GM18951 (cell line): ENCODE results near the gene UCMA.
"Not testable (repeated sequence)": the region's sequence is repeated elsewhere in the genome, so short reads cannot be mapped to it uniquely, and the experiment has no call there.

Experiments used
- POLR2A ChIP-seq: IDR thresholded peaks from 4 replicates; pipeline ENCODE4 v1.6.1; 2011; ENCODE audit warnings: mild to moderate bottlenecking; ENCODE audit not compliant: insufficient read length, insufficient read depth; ENCODE audit errors: extremely low read depth
- in situ Hi-C: fragments of 300-500 bp; cut with MboI; formaldehyde crosslinking; loops from one replicate; pipeline ENCODE4 v1.12.0; 2022; ENCODE audit warnings: low sequenced_read_pairs, mixed read lengths, inconsistent platforms; ENCODE audit not compliant: unreplicated experiment

The UCMA gene

DNA sequence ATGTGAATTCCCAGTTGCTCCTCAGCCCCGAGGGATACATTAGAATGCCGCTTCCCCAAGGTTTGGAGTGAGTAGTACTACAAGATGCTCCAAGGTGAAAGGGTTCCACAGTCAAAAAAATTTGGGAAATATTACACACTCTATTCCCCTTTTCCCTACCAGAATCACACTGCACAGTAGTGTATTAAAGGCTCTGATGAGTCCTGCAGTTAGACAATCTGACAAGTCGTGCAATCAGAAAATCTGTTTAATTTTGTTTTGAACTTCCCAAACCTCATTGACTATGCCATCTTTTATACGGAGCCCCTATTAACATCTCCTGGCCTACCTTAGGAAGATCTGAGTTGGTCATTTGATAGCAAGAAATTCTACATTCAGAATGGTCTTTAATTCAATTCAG is 13.6 kb upstream of the UCMA start:
- no peak for TF ChIP-seq POLR2A
- in situ Hi-C loops: no loop called here

DNA sequence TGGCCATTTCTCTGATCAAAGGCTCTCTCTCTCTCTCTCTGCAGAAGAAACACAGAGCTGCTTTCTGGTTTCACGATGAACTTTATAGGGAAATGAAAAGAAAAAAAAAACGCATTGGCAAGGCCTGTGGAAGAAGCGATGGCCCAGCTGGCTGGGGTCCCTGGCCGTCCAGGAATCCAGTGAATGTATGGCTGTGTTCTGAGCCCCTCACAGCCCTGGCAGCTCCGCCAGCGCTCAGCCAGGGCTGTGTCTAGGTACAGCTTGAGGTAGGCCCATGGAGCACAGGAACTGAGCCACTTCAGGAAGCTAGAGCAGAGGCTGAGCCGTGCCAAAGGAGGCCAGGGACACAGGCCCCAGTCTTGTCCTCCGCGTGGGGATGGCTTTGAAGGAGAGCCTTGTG is 13.1 kb upstream of the UCMA start:
- TF ChIP-seq POLR2A: no peak
- in situ Hi-C loops: no loop called here

DNA sequence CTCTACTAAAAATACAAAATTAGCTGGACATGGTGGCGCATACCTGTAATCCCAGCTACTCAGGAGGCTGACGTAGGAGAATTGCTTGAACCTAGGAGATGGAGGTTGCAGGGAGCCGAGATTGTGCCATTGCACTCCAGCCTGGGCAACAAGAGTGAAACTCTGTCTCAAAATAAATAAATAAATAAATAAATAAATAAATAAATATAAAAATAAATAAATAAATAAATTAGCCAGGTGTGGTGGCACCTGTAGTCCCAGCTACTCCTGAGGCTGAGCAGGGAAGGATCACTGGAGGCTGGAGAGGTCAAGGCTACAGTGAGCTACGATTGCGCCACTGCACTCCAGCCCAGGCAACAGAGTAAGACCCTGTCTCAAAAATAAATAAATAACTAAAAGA is 8.1 kb upstream of the UCMA start:
- in situ Hi-C loops: not testable (repeated sequence)

DNA sequence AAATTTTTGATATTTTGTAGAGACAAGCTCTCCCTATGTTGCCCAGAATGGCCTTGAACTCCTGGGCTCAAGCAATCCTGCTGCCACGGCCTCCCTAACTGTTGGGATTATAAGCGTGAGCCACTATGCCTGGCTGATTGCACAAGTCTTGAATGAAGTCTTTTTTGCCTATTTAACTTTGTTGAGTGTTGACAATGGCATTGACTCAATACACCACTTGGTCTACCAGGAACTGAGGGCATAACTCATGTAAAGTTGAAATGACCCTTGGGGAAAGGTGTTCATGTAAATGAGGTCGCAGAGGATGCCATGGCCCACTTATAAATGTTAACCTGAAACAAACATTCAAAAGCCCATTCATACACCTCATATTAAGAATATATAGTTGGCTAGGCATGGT is 7.4 kb upstream of the UCMA start:
- in situ Hi-C loops: no loop called here
- no peak for TF ChIP-seq POLR2A

DNA sequence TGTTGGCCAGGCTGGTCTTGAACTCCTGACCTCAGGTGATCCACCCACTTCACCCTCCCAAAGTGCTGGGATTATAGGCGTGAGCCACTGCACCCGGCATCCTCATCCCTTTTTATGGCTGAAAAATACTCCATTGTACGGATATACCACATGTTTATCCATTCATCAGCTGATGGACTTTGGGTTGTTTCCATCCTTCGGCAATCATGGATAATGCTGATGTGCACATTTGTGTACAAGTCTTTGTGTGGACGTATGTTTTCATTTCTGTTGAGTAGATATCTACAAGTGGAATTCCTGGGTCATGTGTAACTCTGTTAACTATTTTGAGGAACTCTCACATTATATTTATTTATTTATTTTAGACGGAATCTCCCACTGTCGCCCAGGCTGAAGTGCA is 5.7 kb upstream of the UCMA start:
- in situ Hi-C loops: no loop called here
- no peak for TF ChIP-seq POLR2A

DNA sequence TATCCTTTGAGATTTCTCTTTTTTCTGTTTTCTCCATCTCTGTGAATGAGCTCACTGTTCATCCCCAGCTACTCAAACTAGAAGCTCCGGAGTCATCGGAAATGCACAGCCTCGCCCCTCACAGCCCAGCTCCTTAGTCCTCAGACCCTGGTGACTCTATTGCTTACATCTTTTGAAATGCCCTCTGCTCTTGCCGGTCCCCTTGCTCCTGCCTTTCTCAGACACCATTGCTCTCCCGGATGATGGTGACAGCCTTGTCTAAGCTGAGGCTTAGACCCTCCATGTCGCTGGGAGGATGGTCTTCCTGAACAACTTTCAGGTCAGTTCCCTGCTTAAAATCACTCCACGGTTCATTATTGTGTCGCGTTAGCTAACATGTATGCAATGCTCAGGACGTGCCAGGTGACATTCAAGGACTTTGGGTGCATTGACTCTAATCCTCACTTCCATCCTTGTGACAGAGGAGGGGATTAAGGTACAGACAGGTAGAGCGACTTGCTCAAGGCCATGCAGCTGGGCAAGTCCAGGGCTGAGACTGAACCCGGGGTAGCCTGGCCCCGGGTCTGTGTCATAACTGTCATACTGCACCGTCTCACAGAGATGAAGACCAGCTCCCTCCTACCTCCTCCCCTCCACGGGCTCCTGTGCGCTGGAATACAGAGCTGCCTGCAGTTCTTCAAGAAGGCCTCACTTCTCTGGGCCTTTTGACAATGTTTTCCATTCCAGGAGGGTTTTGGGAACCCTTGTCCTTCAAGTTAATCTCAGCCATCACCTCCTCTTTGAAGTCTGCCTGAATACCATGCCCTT is 4.3 kb upstream of the UCMA start:
- in situ Hi-C loops: no loop called here
- TF ChIP-seq POLR2A: no peak

DNA sequence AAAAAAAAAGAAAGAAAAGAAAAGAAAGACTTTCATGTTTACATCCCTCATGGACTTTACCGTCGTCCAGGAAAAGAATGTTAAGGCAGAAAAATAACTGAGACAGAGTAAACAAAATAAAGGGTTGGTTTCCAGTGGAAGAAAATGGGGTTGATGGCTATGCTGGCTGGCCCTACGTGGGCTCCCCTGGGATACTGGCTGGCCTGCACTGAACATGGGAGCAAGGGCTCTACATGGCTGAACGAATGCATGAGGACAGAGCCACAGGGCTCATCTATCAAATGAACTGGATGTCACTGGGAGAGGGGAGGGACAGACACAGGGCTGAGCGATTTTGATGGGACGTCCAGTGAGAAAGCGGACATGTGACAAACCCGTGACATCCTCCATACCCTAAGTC is 2.5 kb upstream of the UCMA start:
- no peak for TF ChIP-seq POLR2A

DNA sequence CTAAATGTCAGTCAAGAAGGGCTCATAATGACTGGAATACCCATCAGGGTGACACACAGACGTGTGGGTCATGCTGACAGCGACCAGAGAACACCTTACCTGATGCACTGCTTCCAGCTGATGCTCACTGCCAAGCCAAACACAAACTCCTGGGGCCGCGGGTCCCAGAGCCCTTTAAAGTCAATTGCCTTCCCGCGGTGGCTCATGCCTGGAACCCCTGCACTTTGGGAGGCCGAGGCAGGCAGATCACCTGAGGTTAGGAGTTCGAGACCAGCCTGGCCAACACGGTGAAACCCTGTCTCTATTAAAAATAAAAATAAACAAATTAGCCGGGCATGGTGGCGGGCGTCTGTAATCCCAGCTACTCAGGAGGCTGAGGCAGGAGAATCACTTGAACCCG is 562 bp upstream of the UCMA start:
- in situ Hi-C loops: not testable (repeated sequence)

More for the DNA sequence above, 2.5 kb upstream of the UCMA start:
- in situ Hi-C loops: no loop called here

DNA sequence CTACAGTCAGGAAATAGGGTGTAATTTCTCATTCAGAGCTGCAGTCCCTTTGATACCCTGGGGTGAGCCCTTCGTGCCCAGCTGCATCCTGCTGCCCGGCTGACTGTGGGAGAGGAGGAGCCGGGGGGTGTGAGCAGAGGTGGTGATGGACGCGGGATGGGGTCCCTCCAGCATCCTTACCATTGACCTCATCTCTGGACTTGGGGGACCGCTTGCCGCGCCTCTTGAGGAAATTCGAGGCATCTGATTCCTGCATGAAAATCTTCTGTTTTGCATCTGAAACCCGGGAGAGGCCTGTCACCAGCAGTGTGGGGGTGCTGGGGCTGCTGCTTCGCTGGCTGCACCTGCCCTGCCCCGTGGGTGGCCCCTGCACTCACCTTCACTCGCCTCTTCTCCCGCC is 816 bp downstream of the UCMA start:
- in situ Hi-C loops: no loop called here
- TF ChIP-seq POLR2A: no peak

DNA sequence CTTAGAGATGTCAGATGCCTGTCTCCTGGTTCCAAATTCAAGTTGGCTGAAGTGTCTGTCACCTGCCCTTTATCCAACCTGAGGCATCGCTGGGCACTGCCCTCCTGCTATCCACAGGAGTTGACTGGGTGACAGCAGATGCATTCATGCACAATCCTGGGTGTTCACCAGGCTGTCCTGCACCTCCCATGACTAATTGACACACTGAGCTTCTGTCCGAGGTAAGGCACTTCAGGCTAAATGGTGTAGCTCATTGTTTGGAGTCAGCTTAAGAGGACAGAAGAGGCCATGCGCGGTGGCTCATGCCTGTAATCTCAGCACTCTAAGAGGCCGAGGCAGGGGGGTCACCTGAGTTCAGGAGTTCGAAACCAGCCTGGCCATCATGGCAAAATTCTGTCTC is 2.4 kb downstream of the UCMA start:
- TF ChIP-seq POLR2A: no peak
- in situ Hi-C loops: no loop called here

DNA sequence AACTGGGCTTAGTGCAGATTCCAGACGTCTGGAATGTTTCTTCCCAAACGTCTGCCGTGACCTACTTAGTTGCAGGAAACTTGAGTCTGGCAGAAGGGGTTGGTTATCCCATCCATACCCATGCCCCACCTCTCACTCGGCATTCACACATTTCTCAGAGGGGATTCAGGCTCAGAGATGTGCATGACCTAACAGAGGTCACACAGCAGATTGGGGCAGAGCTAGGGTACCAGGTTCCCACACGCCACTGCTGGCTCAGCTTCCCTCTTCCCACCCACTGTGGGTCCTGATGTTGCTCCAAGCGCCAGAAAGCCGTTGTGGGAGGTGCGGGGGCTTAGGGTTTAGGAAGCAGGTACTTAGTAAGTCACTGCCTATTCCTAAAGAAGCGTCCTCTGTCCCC is 3.0 kb downstream of the UCMA start:
- no peak for TF ChIP-seq POLR2A
- in situ Hi-C loops: no loop called here

DNA sequence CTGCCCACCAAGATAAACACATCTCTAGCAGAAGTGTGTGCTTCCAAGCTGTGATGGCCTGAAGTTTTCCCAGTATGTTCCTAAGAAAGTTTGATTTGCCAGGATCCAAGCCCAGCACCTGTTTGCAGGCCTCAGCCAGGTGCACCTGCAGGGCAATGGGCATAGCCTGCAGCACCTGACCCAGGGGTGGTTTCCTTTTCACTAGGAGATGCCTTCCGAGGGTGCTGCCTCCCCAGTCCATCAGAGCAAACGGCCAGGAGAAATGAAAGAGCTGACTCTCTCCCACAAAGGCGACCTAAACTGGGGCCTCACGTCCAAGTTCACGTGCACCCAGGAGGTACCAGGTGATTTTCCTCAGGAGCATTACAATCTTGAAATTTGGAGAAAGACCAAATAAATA is 7.1 kb downstream of the UCMA start:
- in situ Hi-C loops: no loop called here
- no peak for TF ChIP-seq POLR2A

DNA sequence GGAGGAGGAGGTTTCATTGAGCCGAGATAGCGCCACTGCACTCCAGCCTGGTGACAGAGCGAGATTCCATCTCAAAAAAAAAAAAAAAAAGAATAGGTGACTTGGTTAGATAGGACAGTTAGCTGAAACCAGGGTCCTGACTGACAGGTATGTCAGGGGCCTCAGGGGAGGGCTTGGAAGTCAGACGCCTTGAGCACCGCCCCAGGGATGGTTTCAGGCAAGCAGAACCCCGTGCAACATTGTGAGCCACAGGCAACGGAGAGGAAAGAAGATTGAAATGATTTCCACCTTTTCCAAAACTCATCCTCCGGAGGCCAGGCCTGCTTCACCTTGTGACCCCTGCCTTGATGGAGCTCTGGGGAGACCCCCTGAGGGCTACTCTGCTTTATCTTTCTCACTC is 8.6 kb downstream of the UCMA start:
- in situ Hi-C loops: no loop called here
- no peak for TF ChIP-seq POLR2A

DNA sequence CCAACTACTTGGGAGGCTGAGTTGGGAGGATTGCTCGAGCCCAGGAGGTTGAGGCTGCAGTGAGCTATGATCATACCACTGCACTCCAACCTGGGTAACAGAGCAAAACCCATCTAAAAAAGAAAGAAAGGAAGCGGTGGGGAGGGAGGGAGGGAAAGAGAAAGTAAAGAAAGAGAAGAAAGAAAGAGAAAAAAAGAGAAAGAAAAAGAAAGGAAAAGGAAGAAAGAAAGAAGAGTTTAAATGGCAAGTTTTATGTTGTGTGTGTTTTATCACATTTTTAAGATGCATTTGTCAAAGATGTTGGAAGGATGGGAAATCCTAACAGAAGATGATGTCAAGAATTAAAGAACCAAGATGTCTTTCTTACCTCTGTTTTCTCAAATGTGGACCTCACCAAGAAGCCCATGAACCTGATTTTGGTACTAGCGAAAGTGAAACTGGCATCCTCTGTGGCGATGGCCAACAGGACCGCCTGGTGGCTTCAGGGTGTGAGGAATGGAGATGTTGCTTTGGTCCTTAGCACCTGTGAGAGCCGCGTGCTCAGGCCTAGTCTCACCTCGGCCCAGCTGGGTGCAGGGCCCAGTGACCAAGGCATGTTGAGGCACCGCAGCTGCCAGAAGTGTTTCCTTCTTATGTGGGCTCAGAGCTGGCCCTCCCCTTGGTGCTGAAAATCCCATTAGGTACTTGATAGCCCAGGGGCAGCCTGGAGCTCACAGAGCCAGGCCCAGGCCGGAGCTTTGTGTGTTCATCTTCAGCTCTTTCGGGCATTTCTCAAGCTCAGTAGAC is 9.8 kb downstream of the UCMA start:
- no peak for TF ChIP-seq POLR2A
- in situ Hi-C loops: no loop called here
